NCI-H345 treated with DMSO at 0.1 percent for 48 hours (cell line): ENCODE results near the gene PEX3.
"Not testable (repeated sequence)": the region's sequence is repeated elsewhere in the genome, so short reads cannot be mapped to it uniquely, and the experiment has no call there.

Experiments
- DNase-seq: peaks from one replicate; lab custom pipeline; 2025; ENCODE audit not compliant: unreplicated experiment; lab: John Stamatoyannopoulos, UW

Gene PEX3

DNA sequence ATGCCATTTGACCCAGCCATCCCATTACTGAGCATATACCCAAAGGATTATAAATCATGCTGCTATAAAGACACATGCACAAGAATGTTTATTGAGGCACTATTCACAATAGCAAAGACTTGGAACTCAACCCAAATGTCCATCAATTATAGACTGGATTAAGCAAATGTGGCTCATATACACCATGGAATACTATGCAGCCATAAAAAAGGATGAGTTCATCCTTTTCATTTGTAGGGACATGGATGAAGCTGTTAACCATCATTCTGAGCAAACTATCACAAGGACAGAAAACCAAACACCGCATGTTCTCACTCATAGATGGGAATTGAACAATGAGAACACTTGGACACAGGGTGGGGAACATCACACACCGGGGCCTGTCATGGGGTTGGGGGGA is 2.7 kb upstream of the PEX3 start:
- not testable (repeated sequence) for DNase-seq

DNA sequence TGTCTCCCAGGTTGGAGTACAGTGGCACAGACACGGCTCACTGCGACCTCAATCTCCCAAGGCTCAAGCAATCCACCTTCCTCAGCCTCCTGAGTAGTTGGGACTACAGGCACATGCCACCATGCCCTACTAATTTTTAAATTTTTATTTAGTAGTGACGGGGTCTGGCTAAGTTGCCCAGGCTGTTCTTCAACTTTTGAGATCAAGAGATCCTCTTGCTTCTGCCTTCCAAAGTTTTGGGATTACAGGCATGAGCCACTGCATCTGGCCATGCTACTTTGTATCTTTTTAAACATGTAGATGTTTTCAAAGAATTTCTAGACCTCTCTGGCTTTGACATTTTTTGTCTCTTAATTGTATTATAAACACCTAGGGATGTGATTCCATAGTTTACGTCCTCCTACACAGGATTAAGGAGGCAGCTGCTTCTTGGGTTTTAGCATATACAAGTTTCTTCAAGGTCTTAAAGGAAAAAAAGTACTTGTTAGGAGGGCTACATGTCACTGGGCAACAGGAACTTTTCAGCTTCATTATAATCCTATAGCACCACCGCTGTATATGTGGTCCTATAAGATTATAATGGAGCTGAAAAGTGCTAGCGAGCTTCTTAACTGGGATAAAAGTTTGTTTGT is 1.4 kb upstream of the PEX3 start:
- DNase-seq = no peak

- no peak for DNase-seq
Observed at GRCh38 chr6:143449714-143450452, 722 bp upstream of the PEX3 start.

DNA sequence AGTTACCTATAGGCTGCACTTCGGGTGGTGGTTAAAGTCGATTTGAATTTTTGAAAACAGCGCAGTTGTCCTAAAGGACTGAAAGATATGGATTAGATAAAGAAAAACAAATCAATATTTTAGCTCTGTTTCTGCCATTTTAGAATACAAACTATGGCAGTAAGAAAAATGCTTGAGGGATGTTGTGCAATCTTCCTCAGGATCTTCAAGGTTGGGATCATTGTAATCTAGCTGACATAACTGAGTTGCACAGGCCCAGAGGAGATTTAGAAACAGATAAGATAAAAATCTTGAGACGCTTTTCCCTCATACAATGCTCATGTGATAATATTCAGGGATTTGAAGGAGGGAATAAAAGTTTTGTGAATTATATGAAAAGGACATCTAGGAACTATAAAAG is 926 bp downstream of the PEX3 start:
- DNase-seq = no peak

GRCh38 chr6:143457563-143458359 is 7.2 kb downstream of the PEX3 start:
- DNase-seq = no peak

DNA sequence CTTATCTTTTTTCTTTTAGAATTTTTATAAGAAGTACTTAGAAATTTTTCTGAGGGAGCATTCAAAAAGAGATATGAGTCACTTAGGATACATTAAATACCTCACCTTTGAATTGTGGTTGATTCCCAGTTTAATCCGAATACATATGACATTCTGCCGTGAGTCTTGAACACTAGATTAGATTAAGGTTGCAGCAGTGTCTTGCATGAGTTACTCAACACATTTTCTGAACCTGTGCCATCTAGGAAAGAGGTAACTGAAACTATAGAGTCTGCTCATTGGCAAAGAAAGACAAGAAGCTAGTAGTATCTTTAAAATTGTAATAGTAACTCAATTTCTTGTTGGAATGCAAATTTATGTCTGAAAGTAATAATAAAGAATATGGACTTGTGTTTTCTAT is 14.9 kb downstream of the PEX3 start:
- no peak for DNase-seq

DNA sequence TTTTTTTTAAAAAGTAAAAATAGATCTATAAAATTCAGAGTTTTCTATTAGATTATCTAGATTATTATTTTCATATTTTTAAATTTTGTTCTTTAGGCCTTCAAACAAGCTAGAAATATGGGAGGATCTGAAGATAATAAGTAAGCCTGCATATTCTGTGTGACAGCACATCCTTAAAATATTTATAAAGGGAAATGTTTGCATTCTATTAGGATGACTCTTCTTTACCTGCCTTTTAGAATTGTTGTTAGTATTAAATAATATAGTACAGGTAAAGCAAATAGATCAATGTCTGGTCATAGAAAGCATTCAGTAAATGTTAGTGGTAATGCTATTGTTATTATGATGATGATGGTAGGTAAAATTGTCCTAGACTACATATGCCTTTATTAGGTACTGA is 17.4 kb downstream of the PEX3 start:
- DNase-seq = no peak

GRCh38 chr6:143468823-143469222 is 18.2 kb downstream of the PEX3 start:
- DNase-seq = not testable (repeated sequence)

DNA sequence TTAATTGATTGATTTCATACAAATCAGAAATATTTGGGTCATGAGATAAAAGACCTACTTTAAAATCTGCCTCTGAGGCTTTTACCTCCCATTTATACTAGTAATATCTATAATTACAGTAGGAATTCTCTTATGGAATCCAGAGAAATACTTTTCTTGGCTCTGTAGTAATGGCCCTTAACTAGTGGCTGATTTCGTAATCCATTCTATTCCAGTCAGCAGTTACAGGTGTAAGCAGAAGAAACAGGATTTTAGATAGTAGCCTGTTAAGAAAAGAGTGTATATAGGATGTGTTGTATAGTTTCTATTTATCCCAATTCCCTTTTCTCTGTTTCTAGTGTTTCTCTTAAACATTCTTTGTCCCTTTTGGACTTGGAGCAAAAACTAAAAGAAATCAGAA is 21.2 kb downstream of the PEX3 start:
- DNase-seq = no peak

DNA sequence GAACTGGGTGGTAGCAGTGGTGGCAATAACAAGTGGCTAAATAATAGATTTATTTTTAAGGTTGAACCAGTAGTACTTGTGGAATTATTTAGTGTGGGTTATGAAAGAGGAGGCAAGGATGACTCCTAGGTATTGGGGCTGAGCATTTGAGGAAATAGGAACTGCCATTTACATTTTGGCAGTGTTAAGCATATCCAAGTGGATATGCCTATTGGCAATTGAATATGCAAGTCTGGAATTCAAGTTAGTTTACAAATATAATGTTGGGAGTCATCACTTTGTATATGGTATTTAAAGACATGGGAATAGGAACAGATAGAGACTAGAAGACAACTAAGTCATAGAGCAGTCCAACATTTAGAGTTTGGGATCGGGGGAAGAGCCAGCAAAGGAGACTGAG is 25.9 kb downstream of the PEX3 start:
- DNase-seq = no peak

GRCh38 chr6:143478479-143479062 is 28.0 kb downstream of the PEX3 start:
- no peak for DNase-seq

DNA sequence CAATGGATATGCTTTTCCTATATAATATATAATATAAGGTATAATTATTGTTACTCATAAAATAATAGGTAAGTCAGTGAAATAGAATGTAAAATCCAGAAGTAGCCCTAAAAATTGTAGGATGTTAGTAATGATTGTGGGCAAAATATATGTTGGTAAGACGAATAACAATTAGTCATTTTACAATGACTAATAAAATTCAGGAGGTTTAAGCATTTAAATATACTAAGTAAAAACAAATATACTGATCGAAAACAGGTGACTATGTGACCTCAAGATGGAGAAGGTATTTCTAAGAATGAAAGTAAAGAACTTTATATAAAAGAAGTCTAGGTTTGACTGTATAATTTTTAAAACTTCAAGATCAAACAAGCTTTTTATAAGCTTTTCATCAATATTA is 32.0 kb downstream of the PEX3 start:
- DNase-seq = no peak

GRCh38 chr6:143485967-143486366 is 35.4 kb downstream of the PEX3 start:
- DNase-seq = no peak

- no peak for DNase-seq
Observed at GRCh38 chr6:143486752-143487151, 36.1 kb downstream of the PEX3 start.

GRCh38 chr6:143490244-143490643 is 39.6 kb downstream of the PEX3 start:
- no peak for DNase-seq

DNA sequence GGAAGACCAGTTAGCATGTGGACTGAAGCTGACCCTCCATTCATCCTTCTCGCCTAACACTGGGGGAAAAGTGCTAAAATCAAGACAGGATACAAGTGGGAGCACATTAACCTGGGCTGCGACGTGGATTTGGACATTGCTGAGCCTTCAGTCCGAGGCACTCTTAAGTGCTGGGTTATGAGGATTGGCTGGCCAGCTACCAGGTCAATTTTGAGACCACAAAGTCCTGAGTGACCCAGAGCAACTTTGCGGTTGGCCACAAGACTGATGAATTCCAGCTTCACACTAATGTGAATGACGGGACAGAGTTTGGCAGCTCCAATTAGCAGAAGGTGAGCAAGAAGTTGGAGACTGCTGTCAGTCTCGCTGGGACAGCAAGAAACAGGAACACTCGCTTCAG is 40.2 kb downstream of the PEX3 start:
- DNase-seq = no peak

DNA sequence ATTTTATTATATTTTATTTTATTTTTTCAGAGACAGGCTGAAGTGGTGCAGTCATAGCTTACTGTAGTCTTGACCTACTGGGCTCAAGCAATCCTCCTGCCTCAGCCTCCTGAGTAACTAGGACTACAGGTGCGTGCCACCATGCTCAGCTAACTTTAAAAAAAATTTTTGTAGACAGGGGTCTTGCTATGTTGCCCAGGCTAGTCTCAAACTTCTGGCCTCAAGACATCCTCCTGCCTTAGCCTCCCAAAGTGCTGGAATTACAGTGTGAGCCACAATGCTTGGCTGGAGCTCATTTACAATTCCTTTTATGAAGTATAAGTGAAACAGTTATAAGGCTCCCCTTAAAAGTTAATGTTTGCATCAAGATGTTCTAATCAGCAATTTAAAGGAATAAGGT is 46.4 kb downstream of the PEX3 start:
- DNase-seq = no peak

GRCh38 chr6:143498428-143498827 is 47.8 kb downstream of the PEX3 start:
- no peak for DNase-seq

- DNase-seq = no peak
Observed at GRCh38 chr6:143501851-143502250, 51.2 kb downstream of the PEX3 start.

GRCh38 chr6:143504369-143504768 is 53.8 kb downstream of the PEX3 start:
- DNase-seq = no peak

DNA sequence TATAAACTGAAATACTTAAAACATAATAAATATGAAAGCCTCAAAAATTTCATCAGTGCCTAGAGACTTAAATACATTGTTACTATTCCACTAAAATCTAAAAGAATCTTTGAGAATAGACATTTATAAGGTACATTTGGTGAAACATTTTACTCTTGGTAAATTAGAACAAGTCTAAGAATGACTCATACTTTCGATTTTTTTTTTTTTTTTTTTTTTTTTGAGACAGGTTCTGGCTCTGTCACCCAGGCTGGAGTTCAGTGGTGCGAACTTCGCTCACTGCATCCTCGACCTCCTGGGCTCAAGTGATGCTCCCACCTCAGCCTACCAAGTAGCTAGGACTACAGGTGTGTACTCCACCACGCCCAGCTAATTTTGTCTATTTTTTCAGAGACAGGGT is 54.5 kb downstream of the PEX3 start:
- DNase-seq = no peak

DNA sequence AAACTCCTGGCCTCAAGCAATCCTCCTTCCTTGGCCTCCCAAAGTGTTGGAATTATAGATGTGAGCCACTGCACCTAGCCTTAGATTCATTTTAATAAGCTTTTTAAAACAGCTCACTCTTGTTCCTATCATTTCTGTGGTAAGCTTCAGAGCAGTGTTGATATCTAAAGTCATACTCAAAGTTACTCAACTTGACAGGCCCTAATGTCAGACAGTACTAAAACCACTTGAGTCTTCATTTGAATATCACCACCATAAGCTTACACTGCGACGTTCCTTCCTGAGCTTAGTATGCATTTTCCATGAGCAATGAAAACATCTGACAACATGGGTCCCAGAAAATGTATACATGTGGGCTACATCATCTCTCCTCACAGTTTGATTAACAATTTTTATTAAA is 54.9 kb downstream of the PEX3 start:
- DNase-seq = no peak
